Right lobe of liver (tissue), 6 donors: Measurements from ENCODE around the gene ISLR. TPM values are rescaled to one million over a fixed set of nuclear protein-coding genes. Genes with fewer than 3 reads are reported as not detected.
A peak's percentile ranks its signal among the peaks of the same experiment; 100 is the strongest.

Experiments
- ATAC-seq, 4 donors: fragments of 200-7000 bp; cut with Tn5 transposase; one replicate each; pipeline ENCODE4 v1.9.1; 2020; ENCODE audit warnings: mild to moderate bottlenecking in 4 of 4, moderate library complexity in 4 of 4
- DNase-seq, 3 donors: peaks; one replicate each; pipeline ENCODE4 v3.0.0-alpha.2; 2020
- H3K27ac ChIP-seq, 3 donors: fragments of 200-600 bp; one replicate each; pipeline ENCODE4 v1.8.0; 2022
- H3K27me3 ChIP-seq, 2 donors: fragments of 200-600 bp; one replicate each; pipeline ENCODE4 v1.8.0; 2022
- H3K36me3 ChIP-seq, 4 donors: fragments of 200-600 bp; sonication (generic) in 1 of 4; one replicate each; pipeline versions ENCODE4 v1.5.1 to v1.8.0; 2017 to 2022; ENCODE audit warnings: control low read depth in 1 of 4
- H3K4me1 ChIP-seq, 4 donors: fragments of 200-600 bp; sonication (generic) in 1 of 4; one replicate each; pipeline versions ENCODE4 v1.5.1 to v1.8.0; 2017 to 2022; ENCODE audit warnings: control low read depth in 1 of 4
- H3K4me3 ChIP-seq, 3 donors: fragments of 200-600 bp; one replicate each; pipeline ENCODE4 v1.8.0; 2022
- H3K9me3 ChIP-seq, 4 donors: fragments of 200-600 bp; sonication (generic) in 1 of 4; one replicate each; pipeline versions ENCODE4 v1.5.1 to v1.8.0; 2017 to 2022; ENCODE audit warnings: control low read depth in 1 of 4
- CTCF ChIP-seq, 4 donors: fragments of 200-600 bp in 3 of 4; fragments of 450-650 bp in 1 of 4; IDR thresholded peaks; one replicate each; pipeline versions ENCODE4 v1.5.1 to v1.8.0; 2016 to 2022; ENCODE audit warnings: antibody characterized with exemption in 4 of 4, mild to moderate bottlenecking in 2 of 4
- POLR2A ChIP-seq: fragments of 450-650 bp; IDR thresholded peaks from one replicate; pipeline ENCODE4 v1.6.1; 2017; ENCODE audit warnings: antibody characterized with exemption, mild to moderate bottlenecking
- WGBS: methylation state at CpG from one replicate; pipeline ENCODE4 v1.1.6; 2018; ENCODE audit warnings: low coverage, low lambda C conversion rate; ENCODE audit not compliant: insufficient coverage; ENCODE audit errors: missing lambda C conversion rate; 5-methylcytosine and 5-hydroxymethylcytosine counted together
- intact Hi-C, 2 donors: fragments of 100-400 bp; cut with DNase I; formaldehyde crosslinking; loops; one replicate each; pipeline versions ENCODE4 v1.11.2 to v1.14.1; 2022
- long read RNA-seq: library from polyadenylated mRNA; unstranded; transcript quantifications from one replicate; pipeline ENCODE4 v2.0.0, GENCODE V29; 2019
- total RNA-seq, 6 experiments: library from RNA; depleted of rRNA in 2 of 6; stranded (reverse); fragments of >200 nt in 2 of 6; fragmentation: NEBNext Ultra II Directional in 3 of 6; extraction: Animal tissue kit (Norgen Biotek cat#: 25700) in 3 of 6; gene quantifications; one replicate each; pipeline versions ENCODE4 v1.1.0 to v1.2.4, GENCODE V29; 2016 to 2023
- donor health status: DM: no; HTN: yes; CAD: no.
- donor health status: DM: no; HTN: no; CAD: no.
- donor health status: DM: no; HTN: no; CAD: no.
- donor health status: DM: no; HTN: yes; CAD: no.
- donor health status: DM: no; HTN: yes; CAD: no.

The ISLR gene
- total RNA-seq = 1 to 10 TPM; 1.5 to 9.9 (median 2.6) TPM
- long read RNA-seq = 0 reads

DNA sequence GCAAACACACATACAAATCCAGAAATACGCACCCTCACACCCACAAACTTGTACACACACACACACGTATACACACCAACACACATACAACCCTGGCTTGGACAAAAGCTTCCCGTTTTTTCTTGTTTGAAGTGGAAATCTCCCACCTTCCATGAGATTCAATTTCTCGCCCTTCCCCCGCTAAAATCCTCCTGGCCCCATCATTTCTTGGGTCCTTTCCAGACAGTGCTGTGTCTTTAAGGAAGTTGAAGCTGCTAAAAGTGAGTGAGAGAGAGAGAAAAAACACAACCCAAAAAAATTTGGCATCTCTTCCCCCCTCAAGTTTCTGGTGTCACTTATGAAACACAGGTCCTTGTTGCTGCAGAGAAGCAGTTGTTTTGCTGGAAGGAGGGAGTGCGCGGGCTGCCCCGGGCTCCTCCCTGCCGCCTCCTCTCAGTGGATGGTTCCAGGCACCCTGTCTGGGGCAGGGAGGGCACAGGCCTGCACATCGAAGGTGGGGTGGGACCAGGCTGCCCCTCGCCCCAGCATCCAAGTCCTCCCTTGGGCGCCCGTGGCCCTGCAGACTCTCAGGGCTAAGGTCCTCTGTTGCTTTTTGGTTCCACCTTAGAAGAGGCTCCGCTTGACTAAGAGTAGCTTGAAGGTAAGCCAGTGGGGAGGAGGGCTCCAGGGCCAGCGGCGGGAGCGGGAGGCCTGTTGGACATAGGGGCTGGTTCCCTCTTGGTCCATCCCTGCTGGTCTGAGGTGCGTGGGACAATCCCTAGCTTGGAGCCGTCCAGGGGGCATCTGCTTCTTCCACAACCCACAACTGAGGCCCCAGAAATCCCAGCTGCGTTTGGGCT lies at the start of gene ISLR:
ISLR (plus strand) TSS at position 331 of the 839 bp plus-strand sequence. CDS start 1,149 bp downstream, outside the sequence.
- Histone ChIP-seq H3K27ac (peak within 1 kb of the TSS in 2 of 3 donors; percentile 15 to 37), H3K36me3 (no peaks in the 10 kb centered on the region), H3K4me3 (peak within 1 kb of the TSS in 2 of 3 donors; percentile 4), H3K9me3 (no peaks in the 10 kb centered on the region), H3K27me3 (no peaks in the 10 kb centered on the region), H3K4me1 (no peaks in the 10 kb centered on the region)
- 41% methylated on average over 5 of the region's 20 CpGs for WGBS
- no peak for TF ChIP-seq POLR2A
- TF ChIP-seq CTCF (IDR thresholded peaks at IDR 0.05) = no peak
- DNase-seq = peak in 1 of 3 donors; percentile 42
- intact Hi-C loops = no loop called here
- ATAC-seq = no peak

- no peak for ATAC-seq
- H3K4me3 ChIP-seq = no peak overlapping the region
- peaks cover 0 to 12% (median 5%) of the 10 kb centered on the region in 4 donors for H3K4me1 ChIP-seq
- H3K27ac ChIP-seq = no peak overlapping the region
- peaks cover 6 to 8% of the 10 kb centered on the region in 2 donors for H3K27me3 ChIP-seq
- intact Hi-C loops = no loop called here
- H3K9me3 ChIP-seq = no peaks in the 10 kb centered on the region
- no peak for DNase-seq
- H3K36me3 ChIP-seq = no peaks in the 10 kb centered on the region
- TF ChIP-seq CTCF (IDR thresholded peaks at IDR 0.05) = no peak
- TF ChIP-seq POLR2A = no peak
- WGBS = 81% methylated on average over 3 of the region's 3 CpGs
These were observed 49.3 kb upstream of the ISLR start for GRCh38 chr15:74124196-74124595.

- intact Hi-C loops = loop anchor here in 1 of 2 donors (5.0 kb wide), 1 partner anchor 183 kb away; no protein-coding TSS in a partner anchor
- H3K4me3 ChIP-seq = no peak overlapping the region
- peaks cover 0 to 12% (median 5%) of the 10 kb centered on the region in 4 donors for H3K4me1 ChIP-seq
- WGBS = 70% methylated on average over 5 of the region's 7 CpGs
- H3K27ac ChIP-seq = no peak overlapping the region
- TF ChIP-seq POLR2A (no peak), CTCF (IDR thresholded peaks at IDR 0.05) (no peak)
- no peaks in the 10 kb centered on the region for H3K36me3 ChIP-seq
- no peaks in the 10 kb centered on the region for H3K9me3 ChIP-seq
- peaks cover 6 to 8% of the 10 kb centered on the region in 2 donors for H3K27me3 ChIP-seq
- DNase-seq (no peak), ATAC-seq (no peak)
These were observed 48.8 kb upstream of the ISLR start for GRCh38 chr15:74124759-74125158.

DNA sequence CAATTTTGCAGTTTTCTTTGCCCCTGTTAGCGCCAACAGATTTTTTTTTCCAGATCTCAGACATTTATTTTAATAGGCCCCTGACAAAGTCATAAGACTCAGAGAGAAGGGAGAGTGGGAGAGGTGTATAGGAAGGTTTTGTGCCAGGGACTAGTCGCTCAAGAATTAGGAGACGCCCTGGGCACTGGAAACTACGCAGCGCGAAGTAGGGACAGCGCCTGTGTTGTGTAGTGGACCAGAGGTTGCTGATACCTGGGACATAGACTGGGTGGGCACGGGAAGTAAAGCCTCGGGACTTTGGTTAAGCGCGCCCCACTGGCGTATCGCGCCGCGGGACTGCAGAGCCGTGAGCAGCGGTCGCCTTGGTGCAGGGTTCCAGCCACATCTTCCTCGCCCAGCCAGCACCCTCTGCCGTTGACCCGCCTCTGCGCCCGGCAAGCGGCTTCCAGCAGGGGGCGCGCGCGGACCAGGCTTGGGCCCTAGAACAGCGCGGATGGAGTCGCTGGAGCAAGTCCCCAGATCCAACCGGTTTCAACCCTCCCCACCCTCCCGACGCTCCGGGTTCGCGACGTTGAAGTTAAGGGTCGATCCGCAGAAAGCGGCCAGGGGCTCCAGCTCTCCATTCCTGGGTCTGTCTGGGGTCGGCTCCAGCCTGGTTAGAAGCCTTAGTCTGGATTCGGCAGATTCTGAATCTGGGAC lies 46.1 kb upstream of the ISLR start:
- 19% methylated on average over 14 of the region's 44 CpGs for WGBS
- ATAC-seq (peak; percentile 96 to 99 (median 98)), DNase-seq (peak; percentile 89 to 90 (median 89))
- intact Hi-C loops = loop anchor here in 1 of 2 donors (5.0 kb wide), 1 partner anchor 180 kb away; no protein-coding TSS in a partner anchor
- H3K36me3 ChIP-seq = no peaks in the 10 kb centered on the region
- peak; percentile 96 to 99 (median 98) for TF ChIP-seq CTCF (IDR thresholded peaks at IDR 0.05)
- no peak for TF ChIP-seq POLR2A
- H3K27me3 ChIP-seq = peaks cover 17 to 19% of the 10 kb centered on the region in 2 donors
- peak overlapping the region in 2 of 3 donors; percentile 5 to 33 for H3K4me3 ChIP-seq
- H3K4me1 ChIP-seq = peaks cover 0 to 12% (median 5%) of the 10 kb centered on the region in 4 donors
- H3K27ac ChIP-seq = no peak overlapping the region
- no peaks in the 10 kb centered on the region for H3K9me3 ChIP-seq
